IMR-90 (cell line): ENCODE measurements around the gene PCNX2.

ENCODE experiments used
- BHLHE40 ChIP-seq: fragments of 150-350 bp; IDR thresholded peaks from 2 replicates; pipeline ENCODE4 v1.6.1; 2016; ENCODE audit warnings: mild to moderate bottlenecking, low read depth, low read length
- CTCF ChIP-seq: conservative IDR thresholded peaks from 2 replicates; pipeline ENCODE4 v1.5.1; 2012; ENCODE audit warnings: mild to moderate bottlenecking, low read depth, low read length, improper control_type of control experiment
- MAFK ChIP-seq: IDR thresholded peaks from 2 replicates; pipeline ENCODE4 v1.6.1; 2012; ENCODE audit warnings: low read depth, low read length, improper control_type of control experiment
- MAZ ChIP-seq: IDR thresholded peaks from 2 replicates; pipeline ENCODE4 v1.6.1; 2012; ENCODE audit warnings: low read depth, mild to moderate bottlenecking, low read length, improper control_type of control experiment, moderate library complexity, borderline replicate concordance
- MXI1 ChIP-seq: IDR thresholded peaks from 2 replicates; pipeline ENCODE4 v1.6.1; 2012; ENCODE audit warnings: low read depth, mild to moderate bottlenecking, low read length, moderate library complexity, borderline replicate concordance
- POLR2A ChIP-seq: IDR thresholded peaks from 2 replicates; pipeline ENCODE4 v1.6.1; 2012; ENCODE audit warnings: mild to moderate bottlenecking, low read depth, low read length
- RAD21 ChIP-seq: IDR thresholded peaks from 2 replicates; pipeline ENCODE4 v1.6.1; 2012; ENCODE audit warnings: low read length, improper control_type of control experiment
- RCOR1 ChIP-seq: IDR thresholded peaks from 2 replicates; pipeline ENCODE4 v1.6.1; 2012; ENCODE audit warnings: mild to moderate bottlenecking, low read length, improper control_type of control experiment; ENCODE audit not compliant: insufficient replicate concordance
- RFX5 ChIP-seq: IDR thresholded peaks from 2 replicates; pipeline ENCODE4 v1.8.0; 2012; ENCODE audit warnings: low read depth, mild to moderate bottlenecking, low read length, moderate library complexity
- SMC3 ChIP-seq: fragments of 150-350 bp; IDR thresholded peaks from 2 replicates; pipeline ENCODE4 v1.6.1; 2016; ENCODE audit warnings: low read depth, mild to moderate bottlenecking, antibody characterized with exemption, low read length, moderate library complexity
- USF2 ChIP-seq: fragments of 150-350 bp; IDR thresholded peaks from 2 replicates; pipeline ENCODE4 v1.6.1; 2017; ENCODE audit warnings: mild to moderate bottlenecking, antibody characterized with exemption, low read length, low read depth

GRCh38 chr1:233037843-233038242 is 257.7 kb downstream of the PCNX2 start:
- TF ChIP-seq POLR2A = no peak
- TF ChIP-seq CTCF = no peak
- TF ChIP-seq SMC3 = no peak
- no peak for TF ChIP-seq MXI1
- TF ChIP-seq RFX5 = no peak
- TF ChIP-seq RCOR1 = no peak
- no peak for TF ChIP-seq RAD21
- no peak for TF ChIP-seq USF2
- TF ChIP-seq MAZ = no peak
- TF ChIP-seq MAFK = no peak
- TF ChIP-seq BHLHE40 = no peak
